GM20000 (cell line): ENCODE results near the gene TSNAXIP1.
"Not testable (repeated sequence)": the region's sequence is repeated elsewhere in the genome, so short reads cannot be mapped to it uniquely, and the experiment has no call there.

ENCODE experiments used
- DNase-seq: peaks from one replicate; pipeline ENCODE4 v3.0.0; 2012; ENCODE audit warnings: low spot score
- TF ChIP-seq, protein P1 (sequence below): IDR thresholded peaks from 2 replicates; pipeline ENCODE4 v1.5.1; 2012; ENCODE audit warnings: mild to moderate bottlenecking, control low read depth; ENCODE audit errors: extremely low read depth, missing control alignments

Gene TSNAXIP1

DNA sequence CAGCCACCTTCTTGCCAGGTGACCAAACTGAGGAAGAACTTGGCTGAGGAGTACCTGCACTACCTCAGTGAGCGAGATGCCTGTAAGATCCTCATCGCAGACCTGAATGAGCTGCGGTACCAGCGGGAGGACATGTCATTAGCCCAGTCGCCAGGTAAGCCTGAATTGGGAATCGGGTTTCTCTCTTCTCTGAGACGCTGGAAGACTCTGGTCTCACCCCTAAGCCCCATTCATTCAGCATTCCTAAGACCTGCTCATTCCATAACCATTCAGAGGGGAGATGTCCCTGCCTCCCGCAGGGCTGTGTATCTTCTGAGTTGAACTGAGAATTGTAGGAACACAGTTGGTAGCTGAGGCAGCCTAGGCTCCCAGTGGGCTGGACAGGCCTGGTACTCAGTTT lies 18.4 kb downstream of the TSNAXIP1 start:
- no peak for DNase-seq
- TF ChIP-seq, protein P1, sequence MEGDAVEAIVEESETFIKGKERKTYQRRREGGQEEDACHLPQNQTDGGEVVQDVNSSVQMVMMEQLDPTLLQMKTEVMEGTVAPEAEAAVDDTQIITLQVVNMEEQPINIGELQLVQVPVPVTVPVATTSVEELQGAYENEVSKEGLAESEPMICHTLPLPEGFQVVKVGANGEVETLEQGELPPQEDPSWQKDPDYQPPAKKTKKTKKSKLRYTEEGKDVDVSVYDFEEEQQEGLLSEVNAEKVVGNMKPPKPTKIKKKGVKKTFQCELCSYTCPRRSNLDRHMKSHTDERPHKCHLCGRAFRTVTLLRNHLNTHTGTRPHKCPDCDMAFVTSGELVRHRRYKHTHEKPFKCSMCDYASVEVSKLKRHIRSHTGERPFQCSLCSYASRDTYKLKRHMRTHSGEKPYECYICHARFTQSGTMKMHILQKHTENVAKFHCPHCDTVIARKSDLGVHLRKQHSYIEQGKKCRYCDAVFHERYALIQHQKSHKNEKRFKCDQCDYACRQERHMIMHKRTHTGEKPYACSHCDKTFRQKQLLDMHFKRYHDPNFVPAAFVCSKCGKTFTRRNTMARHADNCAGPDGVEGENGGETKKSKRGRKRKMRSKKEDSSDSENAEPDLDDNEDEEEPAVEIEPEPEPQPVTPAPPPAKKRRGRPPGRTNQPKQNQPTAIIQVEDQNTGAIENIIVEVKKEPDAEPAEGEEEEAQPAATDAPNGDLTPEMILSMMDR, result no peak

DNA sequence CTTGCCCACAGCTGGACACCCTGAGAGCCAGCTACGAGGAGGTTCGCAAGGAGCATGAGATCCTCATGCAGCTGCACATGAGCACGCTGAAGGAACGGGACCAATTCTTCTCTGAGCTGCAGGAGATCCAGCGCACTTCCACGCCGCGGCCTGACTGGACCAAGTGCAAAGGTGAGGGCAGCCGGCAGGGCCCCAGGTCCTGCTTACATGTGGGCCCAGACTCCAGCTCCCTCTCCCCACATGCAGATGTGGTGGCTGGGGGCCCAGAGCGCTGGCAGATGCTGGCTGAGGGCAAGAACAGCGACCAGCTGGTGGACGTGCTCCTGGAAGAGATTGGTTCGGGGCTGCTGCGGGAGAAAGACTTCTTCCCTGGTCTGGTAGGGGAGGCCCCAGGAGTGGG lies 19.2 kb downstream of the TSNAXIP1 start:
- DNase-seq, result no peak
- TF ChIP-seq, protein P1, result no peak

DNA sequence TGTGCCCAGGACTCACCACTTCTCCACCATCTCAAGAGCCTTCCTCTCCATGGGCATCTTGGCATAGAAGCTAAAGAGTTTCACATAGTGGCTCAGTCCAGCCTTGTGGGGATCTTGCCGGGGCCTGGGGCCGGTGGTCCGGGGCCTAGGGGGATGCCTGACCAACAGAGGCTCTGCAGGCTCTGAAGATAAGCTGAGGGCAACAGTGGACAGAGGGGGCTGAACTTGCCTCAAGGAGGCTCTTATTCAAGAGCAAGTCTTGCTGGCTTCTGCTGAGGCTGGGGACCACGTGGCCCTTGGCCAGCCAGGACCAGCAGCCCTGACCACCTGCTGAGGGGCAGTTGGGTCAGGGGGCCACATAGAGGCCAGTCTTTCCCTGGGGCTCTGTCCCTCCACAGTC lies 22.0 kb downstream of the TSNAXIP1 start:
- TF ChIP-seq, protein P1, result no peak
- DNase-seq, result no peak

DNA sequence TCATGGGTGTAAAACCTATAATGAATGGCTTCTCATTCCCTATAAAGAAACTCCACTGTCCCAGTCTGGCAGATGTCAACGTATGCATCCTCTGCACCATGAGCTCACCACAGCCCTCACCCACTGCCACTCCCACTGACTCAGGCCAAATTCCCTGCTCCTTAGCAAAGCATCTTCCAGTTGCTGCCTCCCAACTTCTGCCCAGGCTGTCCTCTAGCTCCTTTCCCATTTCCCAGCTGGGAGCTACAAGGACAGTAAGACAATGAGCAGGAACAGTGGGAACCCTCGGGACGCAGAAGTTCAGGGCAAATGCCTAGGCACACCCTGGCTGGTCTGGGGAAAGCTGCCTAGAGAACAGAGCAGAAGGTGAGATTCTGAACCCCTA lies 26.3 kb downstream of the TSNAXIP1 start:
- TF ChIP-seq, protein P1, result no peak
- DNase-seq, result no peak

DNA sequence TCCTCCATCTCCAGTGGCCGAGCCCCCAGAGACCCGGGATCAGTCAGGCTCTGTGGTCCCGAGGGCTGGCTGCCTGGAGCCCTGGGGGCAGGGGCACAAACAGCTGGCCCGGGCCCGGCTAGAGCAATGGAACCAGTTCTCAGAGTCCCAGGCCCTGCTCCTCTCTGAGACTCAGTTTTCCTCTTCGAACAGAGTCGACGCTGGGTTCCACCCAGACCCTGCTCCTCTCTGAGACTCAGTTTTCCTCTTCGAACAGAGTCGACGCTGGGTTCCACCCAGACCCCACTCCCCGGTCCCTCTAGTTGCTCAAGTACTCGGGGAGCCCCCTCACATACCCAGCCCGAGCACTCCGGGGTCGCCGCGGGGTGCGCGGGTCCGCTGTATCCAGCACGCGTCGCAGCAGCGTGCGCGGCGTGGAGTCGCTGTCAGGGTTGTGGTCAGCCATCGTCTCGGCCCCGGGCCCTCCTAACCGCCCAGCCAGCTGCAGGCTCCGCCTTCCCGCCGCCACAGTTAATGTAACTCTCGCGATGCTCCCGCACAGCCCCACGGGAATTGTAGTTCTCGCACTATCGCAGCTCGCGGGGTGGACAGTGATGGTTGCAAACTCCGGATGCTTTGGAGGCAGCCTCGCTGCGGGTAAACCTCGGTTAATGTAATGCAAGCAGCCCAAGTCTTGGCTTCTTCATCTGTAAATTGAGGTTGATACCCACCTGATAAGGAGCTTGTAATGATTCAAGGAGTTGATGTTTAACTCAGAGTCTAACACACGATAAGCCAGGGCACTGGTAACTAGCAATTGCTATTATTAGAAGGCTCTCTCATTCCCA lies 26.9 kb downstream of the TSNAXIP1 start:
- TF ChIP-seq, protein P1, result no peak
- peak; percentile 96 for DNase-seq

DNA sequence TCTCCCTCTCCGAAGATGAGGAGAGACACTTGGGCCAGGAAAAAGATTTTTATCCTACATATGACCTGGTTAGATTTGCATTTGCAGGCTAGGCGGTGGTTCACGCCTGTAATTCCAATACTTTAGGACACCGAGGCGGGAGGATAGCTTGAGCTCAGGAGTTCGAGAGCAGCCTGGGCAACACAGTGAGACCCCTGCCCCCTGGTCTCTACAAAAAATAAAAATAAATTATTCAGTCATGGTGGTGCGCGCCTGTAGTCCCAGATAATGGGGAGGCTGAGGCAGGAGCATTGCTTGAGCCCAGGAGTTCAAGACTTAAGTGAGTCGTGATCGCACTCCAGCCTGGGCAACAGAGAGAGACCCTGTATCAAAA lies 27.5 kb downstream of the TSNAXIP1 start:
- DNase-seq, result no peak
- TF ChIP-seq, protein P1, result no peak

DNA sequence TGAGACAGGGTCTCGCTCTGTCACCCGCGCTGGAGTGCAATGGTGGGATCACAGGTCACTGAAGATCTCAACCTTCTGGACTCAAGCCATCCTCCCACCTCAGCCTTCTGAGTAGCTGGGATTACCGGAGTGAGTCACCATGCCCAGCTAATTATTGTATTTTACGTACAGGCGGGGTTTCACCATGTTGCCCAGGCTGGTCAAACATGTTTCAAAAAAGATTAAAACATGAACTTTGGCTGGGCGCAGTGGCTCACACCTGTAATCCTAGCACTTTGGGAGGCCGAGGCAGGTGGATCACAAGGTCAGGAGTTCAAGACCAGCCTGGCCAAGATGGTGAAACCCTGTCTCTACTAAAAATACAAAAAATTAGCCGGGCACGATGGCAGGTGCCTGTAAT lies 30.5 kb downstream of the TSNAXIP1 start:
- not testable (repeated sequence) for DNase-seq

DNA sequence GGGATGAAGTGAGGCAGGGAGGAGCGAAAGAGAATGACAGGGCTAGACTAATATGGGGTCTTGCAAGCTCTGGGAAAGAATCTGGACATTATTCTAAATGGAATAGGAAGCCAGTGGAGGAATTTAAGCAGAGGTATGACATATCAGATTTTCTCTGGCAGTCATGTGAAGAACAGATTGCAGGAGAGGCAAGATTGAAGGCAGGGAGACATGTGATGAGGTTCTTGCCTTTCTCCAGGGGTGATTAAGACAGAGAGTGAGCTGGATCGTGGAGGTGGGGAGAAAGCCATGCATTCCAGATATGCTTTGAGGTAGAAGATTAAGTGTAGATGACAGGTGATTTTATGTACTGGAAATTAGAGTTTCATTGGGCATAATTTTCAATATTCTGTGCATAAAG lies 31.1 kb downstream of the TSNAXIP1 start:
- TF ChIP-seq, protein P1, result no peak
- DNase-seq, result no peak
